ENCODE results near the gene UBA1. TPM values are rescaled to one million over a fixed set of nuclear protein-coding genes. Genes with fewer than 3 reads are reported as not detected.

UBA1 gene
- total RNA-seq, 3 donors from 2014 or later (not counting 1 experiment from before 2014, with no cell fraction given): 118 to 168 (median 120) TPM

GRCh38 chrX:47223476-47224250, 30.0 kb downstream of the UBA1 start:
- no peaks in the 10 kb centered on the region for H3K9me3 ChIP-seq (ENCODE audit: control insufficient read depth, insufficient read depth, low read length)
- no peak for TF ChIP-seq CTCF (IDR thresholded peaks at IDR 0.05)
- H3K4me3 ChIP-seq (ENCODE audit: low read length): no peak overlapping the region
- peaks cover 19% of the 10 kb centered on the region for H3K4me1 ChIP-seq (ENCODE audit: control insufficient read depth, insufficient read depth, low read length)
- Mint-ChIP-seq H3K4me1 (peaks cover 21 to 33% of the 10 kb centered on the region in 2 donors), H3K27ac (no peak overlapping the region), H3K4me3 (no peak overlapping the region), H3K36me3 (no peaks in the 10 kb centered on the region), H3K9me3 (no peaks in the 10 kb centered on the region), H3K27me3 (ENCODE audit: low read depth in 2 of 2) (no peaks in the 10 kb centered on the region)
- DNase-seq: no peak
- no peak for ATAC-seq
- intact Hi-C loops (cut with micrococcal nuclease): no loop called here
- H3K36me3 ChIP-seq (ENCODE audit: control insufficient read depth, insufficient read depth, low read length): peaks cover 48% of the 10 kb centered on the region
- H3K27me3 ChIP-seq (ENCODE audit: control insufficient read depth, insufficient read depth, low read length): no peaks in the 10 kb centered on the region
- WGBS (ENCODE audit: insufficient coverage): 96% methylated on average over 12 of the region's 13 CpGs
- H3K27ac ChIP-seq (ENCODE audit: low read length): no peak overlapping the region

DNA sequence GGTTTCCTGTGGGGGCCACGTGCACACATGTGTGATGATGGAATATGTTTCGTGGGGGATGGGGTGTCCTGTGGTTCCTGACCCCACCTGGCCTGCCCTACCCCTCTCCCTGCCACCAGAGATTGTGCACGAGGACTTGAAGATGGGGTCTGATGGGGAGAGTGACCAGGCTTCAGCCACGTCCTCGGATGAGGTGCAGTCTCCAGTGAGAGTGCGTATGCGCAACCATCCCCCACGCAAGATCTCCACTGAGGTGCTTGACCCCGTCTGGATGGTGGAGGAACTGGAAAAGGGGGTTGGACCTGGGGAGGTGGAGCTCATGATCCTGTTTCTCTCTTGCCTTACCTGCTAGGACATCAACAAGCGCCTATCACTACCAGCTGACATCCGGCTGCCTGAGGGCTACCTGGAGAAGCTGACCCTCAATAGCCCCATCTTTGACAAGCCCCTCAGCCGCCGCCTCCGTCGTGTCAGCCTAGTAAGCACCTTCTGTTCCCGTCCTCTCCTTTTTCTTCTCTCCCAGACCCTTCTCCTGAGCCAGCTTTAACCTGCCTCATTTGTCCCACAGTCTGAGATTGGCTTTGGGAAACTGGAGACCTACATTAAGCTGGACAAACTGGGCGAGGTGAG, 30.8 kb downstream of the UBA1 start:
- no peaks in the 10 kb centered on the region for H3K9me3 Mint-ChIP-seq
- DNase-seq (no peak), ATAC-seq (no peak)
- Histone ChIP-seq H3K9me3 (ENCODE audit: control insufficient read depth, insufficient read depth, low read length) (no peaks in the 10 kb centered on the region), H3K36me3 (ENCODE audit: control insufficient read depth, insufficient read depth, low read length) (peaks cover 50% of the 10 kb centered on the region), H3K4me1 (ENCODE audit: control insufficient read depth, insufficient read depth, low read length) (peaks cover 16% of the 10 kb centered on the region), H3K4me3 (ENCODE audit: low read length) (no peak overlapping the region), H3K27ac (ENCODE audit: low read length) (no peak overlapping the region), H3K27me3 (ENCODE audit: control insufficient read depth, insufficient read depth, low read length) (no peaks in the 10 kb centered on the region)
- peaks cover 18 to 28% of the 10 kb centered on the region in 2 donors for H3K4me1 Mint-ChIP-seq
- H3K4me3 Mint-ChIP-seq: no peak overlapping the region
- H3K27me3 Mint-ChIP-seq (ENCODE audit: low read depth in 2 of 2): no peaks in the 10 kb centered on the region
- TF ChIP-seq CTCF (IDR thresholded peaks at IDR 0.05): no peak
- no peak overlapping the region for H3K27ac Mint-ChIP-seq
- no peaks in the 10 kb centered on the region for H3K36me3 Mint-ChIP-seq
- WGBS (ENCODE audit: insufficient coverage): 97% methylated on average over 14 of the region's 17 CpGs
- intact Hi-C loops (cut with micrococcal nuclease): no loop called here

GRCh38 chrX:47224896-47225290, 31.3 kb downstream of the UBA1 start:
- intact Hi-C loops (cut with micrococcal nuclease): no loop called here
- Mint-ChIP-seq H3K9me3 (no peaks in the 10 kb centered on the region), H3K27me3 (ENCODE audit: low read depth in 2 of 2) (no peaks in the 10 kb centered on the region), H3K27ac (no peak overlapping the region), H3K36me3 (no peaks in the 10 kb centered on the region), H3K4me3 (no peak overlapping the region), H3K4me1 (peaks cover 13 to 24% of the 10 kb centered on the region in 2 donors)
- WGBS (ENCODE audit: insufficient coverage): 91% methylated on average over 4 of the region's 4 CpGs
- Histone ChIP-seq H3K36me3 (ENCODE audit: control insufficient read depth, insufficient read depth, low read length) (peaks cover 50% of the 10 kb centered on the region), H3K27ac (ENCODE audit: low read length) (no peak overlapping the region), H3K9me3 (ENCODE audit: control insufficient read depth, insufficient read depth, low read length) (no peaks in the 10 kb centered on the region), H3K4me1 (ENCODE audit: control insufficient read depth, insufficient read depth, low read length) (peaks cover 10% of the 10 kb centered on the region), H3K4me3 (ENCODE audit: low read length) (no peak overlapping the region), H3K27me3 (ENCODE audit: control insufficient read depth, insufficient read depth, low read length) (no peaks in the 10 kb centered on the region)
- no peak for DNase-seq
- TF ChIP-seq CTCF (IDR thresholded peaks at IDR 0.05): no peak
- ATAC-seq: no peak
